H9 (cell line): Measurements from ENCODE around the gene LRRC45. TPM values are rescaled to one million over a fixed set of nuclear protein-coding genes. Genes with fewer than 3 reads are reported as not detected.

ENCODE experiments used
- DNase-seq: peaks from one replicate; pipeline ENCODE4 v3.0.0-alpha.2; 2017
- H2AFZ ChIP-seq: one replicate; pipeline ENCODE4 v1.6.1; 2013; ENCODE audit warnings: mild to moderate bottlenecking, low read length, control low read depth, moderate library complexity
- H2AK5ac ChIP-seq: 2 replicates; pipeline ENCODE4 v1.6.1; 2013; ENCODE audit warnings: low read length, control low read depth, mixed read lengths; ENCODE audit not compliant: insufficient read length
- H2BK120ac ChIP-seq: one replicate; pipeline ENCODE4 v1.6.1; 2013; ENCODE audit warnings: low read depth, mild to moderate bottlenecking, low read length, control low read depth, inconsistent platforms; ENCODE audit not compliant: poor library complexity, severe bottlenecking
- H2BK12ac ChIP-seq: 2 replicates; pipeline ENCODE4 v1.6.1; 2013; ENCODE audit warnings: low read length, control low read depth, mixed read lengths, low read depth; ENCODE audit not compliant: insufficient read length
- H2BK15ac ChIP-seq: 2 replicates; pipeline ENCODE4 v1.6.1; 2013; ENCODE audit warnings: low read depth, low read length, control low read depth
- H2BK20ac ChIP-seq: one replicate; pipeline ENCODE4 v1.6.1; 2013; ENCODE audit warnings: low read depth, mild to moderate bottlenecking, low read length, control low read depth, inconsistent platforms; ENCODE audit not compliant: poor library complexity, severe bottlenecking
- H2BK5ac ChIP-seq: 2 replicates; pipeline ENCODE4 v1.6.1; 2013; ENCODE audit warnings: low read length, control low read depth, mixed read lengths; ENCODE audit not compliant: insufficient read length
- H3K14ac ChIP-seq: 2 replicates; pipeline ENCODE4 v1.6.1; 2013; ENCODE audit warnings: low read length, control low read depth; ENCODE audit not compliant: insufficient read depth
- H3K18ac ChIP-seq: 2 replicates; pipeline ENCODE4 v1.6.1; 2013; ENCODE audit warnings: low read depth, mild to moderate bottlenecking, mixed read lengths, low read length, control low read depth; ENCODE audit not compliant: insufficient read length
- H3K23ac ChIP-seq: 2 replicates; pipeline ENCODE4 v1.6.1; 2013; ENCODE audit warnings: low read length, control low read depth, mixed read lengths, low read depth; ENCODE audit not compliant: insufficient read length
- H3K23me2 ChIP-seq: 2 replicates; pipeline ENCODE4 v1.6.1; 2013; ENCODE audit warnings: low read depth, mild to moderate bottlenecking, mixed read lengths, low read length, control low read depth; ENCODE audit not compliant: insufficient read length, poor library complexity, severe bottlenecking
- H3K27ac ChIP-seq: 2 replicates; pipeline ENCODE4 v1.5.1; 2013; ENCODE audit warnings: low read length, control low read depth, mixed read lengths, low read depth; ENCODE audit not compliant: insufficient read length
- H3K27me3 ChIP-seq: 2 replicates; pipeline ENCODE4 v1.6.1; 2013; ENCODE audit warnings: low read length, control low read depth, inconsistent platforms; ENCODE audit not compliant: insufficient read depth
- H3K4ac ChIP-seq: 2 replicates; pipeline ENCODE4 v1.6.1; 2013; ENCODE audit warnings: low read depth, mild to moderate bottlenecking, control low read depth, inconsistent platforms, low read length, moderate library complexity
- H3K4me1 ChIP-seq: 2 replicates; pipeline ENCODE4 v1.6.1; 2013; ENCODE audit warnings: low read length, control low read depth, inconsistent platforms; ENCODE audit not compliant: insufficient read depth
- H3K4me2 ChIP-seq: 2 replicates; pipeline ENCODE4 v1.6.1; 2013; ENCODE audit warnings: low read length, control low read depth, mixed read lengths; ENCODE audit not compliant: insufficient read length, insufficient read depth
- H3K56ac ChIP-seq: 2 replicates; pipeline ENCODE4 v1.6.1; 2013; ENCODE audit warnings: low read depth, mild to moderate bottlenecking, mixed read lengths, low read length, control low read depth; ENCODE audit not compliant: insufficient read length
- H3K79me1 ChIP-seq: 2 replicates; pipeline ENCODE4 v1.6.1; 2013; ENCODE audit warnings: low read depth, mild to moderate bottlenecking, moderate library complexity, low read length, control low read depth, inconsistent platforms; ENCODE audit not compliant: insufficient read depth, poor library complexity, severe bottlenecking
- H3K79me2 ChIP-seq: 2 replicates; pipeline ENCODE4 v1.6.1; 2013; ENCODE audit warnings: low read length, control low read depth, inconsistent platforms; ENCODE audit not compliant: insufficient read depth
- H3K9ac ChIP-seq: 2 replicates; pipeline ENCODE4 v1.6.1; 2013; ENCODE audit warnings: low read length, control low read depth, mixed read lengths; ENCODE audit not compliant: insufficient read length; ENCODE audit errors: extremely low read depth
- H3K9me3 ChIP-seq: one replicate; pipeline ENCODE4 v1.6.1; 2013; ENCODE audit warnings: low read depth, low read length, inconsistent platforms; ENCODE audit not compliant: control insufficient read depth
- H3T11ph ChIP-seq: one replicate; pipeline ENCODE4 v1.6.1; 2013; ENCODE audit warnings: mild to moderate bottlenecking, low read length, control low read depth, inconsistent platforms
- H4K20me1 ChIP-seq: one replicate; pipeline ENCODE4 v1.6.1; 2013; ENCODE audit not compliant: control insufficient read depth, insufficient read length, insufficient read depth
- H4K5ac ChIP-seq: 2 replicates; pipeline ENCODE4 v1.6.1; 2013; ENCODE audit warnings: low read depth, mild to moderate bottlenecking, mixed read lengths, low read length, control low read depth; ENCODE audit not compliant: insufficient read length
- H4K8ac ChIP-seq: replicated peaks from 2 replicates; pipeline ENCODE4 v1.6.1; 2013; ENCODE audit warnings: low read length, control low read depth, mixed read lengths, low read depth; ENCODE audit not compliant: insufficient read length
- H4K91ac ChIP-seq: 2 replicates; pipeline ENCODE4 v1.6.1; 2013; ENCODE audit warnings: low read depth, mild to moderate bottlenecking, moderate library complexity, mixed read lengths, low read length, control low read depth; ENCODE audit not compliant: insufficient read length
- H3K27ac Mint-ChIP-seq, 3 experiments: 2 replicates in 2 of 3; 3 replicates in 1 of 3; pipeline ENCODE4 v1.8.0; 2020 to 2021; ENCODE audit warnings: mixed read lengths in 3 of 3, mild to moderate bottlenecking in 1 of 3, moderate library complexity in 1 of 3
- H3K27me3 Mint-ChIP-seq: 2 replicates; pipeline ENCODE4 v1.8.0; 2021; ENCODE audit warnings: low read depth, mild to moderate bottlenecking, moderate library complexity, mixed read lengths
- H3K36me3 Mint-ChIP-seq, 3 experiments: 2 replicates in 2 of 3; 3 replicates in 1 of 3; pipeline ENCODE4 v1.8.0; 2020 to 2021; ENCODE audit warnings: low read depth in 3 of 3, mixed read lengths in 3 of 3; ENCODE audit not compliant: insufficient read depth in 1 of 3
- H3K4me1 Mint-ChIP-seq, 2 experiments: 2 replicates each; pipeline ENCODE4 v1.8.0; 2020; ENCODE audit warnings: mixed read lengths in 2 of 2
- H3K4me3 Mint-ChIP-seq, 2 experiments: 2 replicates in 1 of 2; 3 replicates in 1 of 2; pipeline ENCODE4 v1.8.0; 2020 to 2021; ENCODE audit warnings: mild to moderate bottlenecking in 2 of 2, mixed read lengths in 2 of 2, moderate library complexity in 1 of 2
- H3K9me3 Mint-ChIP-seq, 2 experiments: 2 replicates in 1 of 2; 3 replicates in 1 of 2; pipeline ENCODE4 v1.8.0; 2020; ENCODE audit warnings: mild to moderate bottlenecking in 2 of 2, mixed read lengths in 2 of 2, moderate library complexity in 1 of 2
- CTCF ChIP-seq: fragments of 200-600 bp; sonication (generic); conservative IDR thresholded peaks from 3 replicates; pipeline ENCODE4 v1.8.0; 2021; ENCODE audit warnings: antibody characterized with exemption, mild to moderate bottlenecking
- WGBS: extraction: QIAGEN DNeasy Blood & Tissue Kit; methylation state at CpG from one replicate; pipeline ENCODE4 v1.1.7; 2013; ENCODE audit warnings: missing lambda C conversion rate, low lambda C conversion rate, mixed read lengths; ENCODE audit not compliant: insufficient read length; ENCODE audit errors: extremely low coverage; 5-methylcytosine and 5-hydroxymethylcytosine counted together
- total RNA-seq: library from RNA; stranded (reverse); gene quantifications from 2 replicates; pipeline ENCODE4 v1.2.1, GENCODE V29; 2021

LRRC45 gene
- total RNA-seq, 1 experiment from 2014 or later, result 28.7 TPM

- Mint-ChIP-seq H3K9me3 (no peaks in the 10 kb centered on the region), H3K4me1 (peaks cover 0 to 13% of the 10 kb centered on the region in 2 experiments; a peak in 2 of 4 replicates), H3K4me3 (peak overlapping the region; percentile 10 to 53; a peak in 1 of 5 replicates), H3K27ac (no peak overlapping the region), H3K36me3 (peaks cover 6 to 28% (median 25%) of the 10 kb centered on the region in 3 experiments; a peak in 6 of 7 replicates), H3K27me3 (no peaks in the 10 kb centered on the region; the same call in 1 of the 2 replicates)
- Histone ChIP-seq H3K79me2 (no peaks in the 10 kb centered on the region), H2BK5ac (no peak overlapping the region), H3K9ac (no peak overlapping the region), H2BK20ac (no peak overlapping the region), H2AK5ac (no peak overlapping the region), H2BK120ac (no peak overlapping the region), H3K27ac (no peak overlapping the region), H4K5ac (no peak overlapping the region), H3K23me2 (no peaks in the 10 kb centered on the region), H3K4me2 (no peak overlapping the region), H3K4ac (no peak overlapping the region), H3K27me3 (no peaks in the 10 kb centered on the region), H3K23ac (no peak overlapping the region), H2AFZ (no peak overlapping the region), H2BK15ac (no peak overlapping the region), H4K8ac (no peak overlapping the region), H3K14ac (no peak overlapping the region), H4K20me1 (no peaks in the 10 kb centered on the region), H2BK12ac (no peak overlapping the region), H4K91ac (no peak overlapping the region), H3T11ph (no peak overlapping the region), H3K79me1 (peaks cover 2% of the 10 kb centered on the region), H3K9me3 (no peaks in the 10 kb centered on the region), H3K4me1 (no peaks in the 10 kb centered on the region), H3K56ac (no peak overlapping the region), H3K18ac (no peak overlapping the region)
- no CpG with 5 or more reads among the region's 8 CpGs for WGBS
- DNase-seq, result no peak
- TF ChIP-seq CTCF, result no peak
Measured at GRCh38 chr17:82049106-82049505, 26.0 kb downstream of the LRRC45 start.
